VCaP (cell line): ENCODE results near the gene ABLIM3.

ENCODE experiments used
- H3K27ac ChIP-seq: fragments of 450-650 bp; 2 replicates; pipeline ENCODE4 v1.5.1; 2017
- CTCF ChIP-seq: fragments of 450-650 bp; conservative IDR thresholded peaks from 2 replicates; pipeline ENCODE4 v1.5.1; 2017; ENCODE audit warnings: mild to moderate bottlenecking, moderate library complexity

The ABLIM3 gene

GRCh38 chr5:149224282-149224681 lies 83.0 kb downstream of the ABLIM3 start:
- no peak for TF ChIP-seq CTCF
- no peak overlapping the region for H3K27ac ChIP-seq

- no peak for TF ChIP-seq CTCF
- H3K27ac ChIP-seq, result no peak overlapping the region
Measured at GRCh38 chr5:149227168-149227826, 86.0 kb downstream of the ABLIM3 start.

GRCh38 chr5:149228618-149229297 lies 87.5 kb downstream of the ABLIM3 start:
- peak; percentile 88 for TF ChIP-seq CTCF
- peak overlapping the region; percentile 37 for H3K27ac ChIP-seq

- peak overlapping the region; percentile 37; the same call in 1 of the 2 replicates for H3K27ac ChIP-seq
- TF ChIP-seq CTCF, result peak; percentile 52
Measured at GRCh38 chr5:149229298-149229937, 88.1 kb downstream of the ABLIM3 start.

GRCh38 chr5:149235841-149236240 lies 94.5 kb downstream of the ABLIM3 start:
- TF ChIP-seq CTCF, result no peak
- no peak overlapping the region for H3K27ac ChIP-seq

- no peak overlapping the region for H3K27ac ChIP-seq
- no peak for TF ChIP-seq CTCF
Measured at GRCh38 chr5:149237662-149238061, 96.4 kb downstream of the ABLIM3 start.

GRCh38 chr5:149238540-149238939 lies 97.2 kb downstream of the ABLIM3 start:
- H3K27ac ChIP-seq, result no peak overlapping the region
- no peak for TF ChIP-seq CTCF
